Mucosa of descending colon (tissue), 3 donors: ENCODE measurements around the gene AKAP13. TPM values are rescaled to one million over a fixed set of nuclear protein-coding genes. Genes with fewer than 3 reads are reported as not detected.
A peak's percentile ranks its signal among the peaks of the same experiment; 100 is the strongest.

Experiments
- ATAC-seq: fragments of 200-7000 bp; cut with Tn5 transposase; one replicate; pipeline ENCODE4 v1.9.1; 2020; ENCODE audit warnings: mild to moderate bottlenecking, moderate library complexity
- DNase-seq, 3 donors: peaks; one replicate each; pipeline ENCODE4 v3.0.0-alpha.2; 2020
- H3K36me3 ChIP-seq: fragments of 200-600 bp; one replicate; pipeline ENCODE4 v1.8.0; 2021; ENCODE audit warnings: low read depth, mild to moderate bottlenecking
- H3K4me1 ChIP-seq: fragments of 200-600 bp; one replicate; pipeline ENCODE4 v1.8.0; 2021; ENCODE audit warnings: low read depth, mild to moderate bottlenecking
- H3K4me3 ChIP-seq: fragments of 200-600 bp; one replicate; pipeline ENCODE4 v1.8.0; 2021; ENCODE audit warnings: mild to moderate bottlenecking
- H3K9me3 ChIP-seq: fragments of 200-600 bp; one replicate; pipeline ENCODE4 v1.8.0; 2021; ENCODE audit warnings: mild to moderate bottlenecking
- CTCF ChIP-seq: fragments of 200-600 bp; IDR thresholded peaks from one replicate; pipeline ENCODE4 v1.8.0; 2022; ENCODE audit warnings: antibody characterized with exemption, mild to moderate bottlenecking
- intact Hi-C, 2 donors: fragments of 100-400 bp; cut with DNase I in 1 of 2; cut with micrococcal nuclease in 1 of 2; formaldehyde crosslinking; loops; one replicate each; pipeline versions ENCODE4 v1.11.0 to v1.11.1; 2022; cut with DNase I, micrococcal nuclease
- total RNA-seq, 3 donors: library from RNA; stranded (reverse); fragmentation: NEBNext Ultra II Directional in 2 of 3; extraction: Animal tissue kit (Norgen Biotek cat#: 25700) in 2 of 3; gene quantifications; one replicate each; pipeline versions ENCODE4 v1.2.1 to v1.2.4, GENCODE V29; 2021 to 2023
- donor health status: DM: no; HTN: no; CAD: no; lungs with moderate emphysema.
- donor health status: DM: no; HTN: no; CAD: no.
- donor health status: DM: no; HTN: yes; CAD: no.

The AKAP13 gene
- total RNA-seq, 3 donors from 2014 or later, result 141 to 173 (median 150) TPM

GRCh38 chr15:85454403-85454802, 74.0 kb downstream of the AKAP13 start:
- ATAC-seq, result peak; percentile 84
- Histone ChIP-seq H3K9me3 (peaks cover 12% of the 10 kb centered on the region), H3K4me1 (peaks cover 6% of the 10 kb centered on the region), H3K36me3 (no peaks in the 10 kb centered on the region), H3K4me3 (no peak overlapping the region)
- DNase-seq, result no peak
- intact Hi-C loops, result no loop called here
- TF ChIP-seq CTCF, result no peak

GRCh38 chr15:85455891-85456290, 75.5 kb downstream of the AKAP13 start:
- Histone ChIP-seq H3K4me3 (no peak overlapping the region), H3K4me1 (peaks cover 6% of the 10 kb centered on the region), H3K36me3 (no peaks in the 10 kb centered on the region), H3K9me3 (peaks cover 4% of the 10 kb centered on the region)
- DNase-seq (no peak), ATAC-seq (no peak)
- no peak for TF ChIP-seq CTCF
- intact Hi-C loops, result no loop called here

GRCh38 chr15:85456798-85457197, 76.4 kb downstream of the AKAP13 start:
- Histone ChIP-seq H3K4me1 (peaks cover 6% of the 10 kb centered on the region), H3K4me3 (no peak overlapping the region), H3K36me3 (no peaks in the 10 kb centered on the region), H3K9me3 (no peaks in the 10 kb centered on the region)
- no peak for TF ChIP-seq CTCF
- intact Hi-C loops, result no loop called here
- no peak for ATAC-seq
- DNase-seq, result no peak

- Histone ChIP-seq H3K4me3 (no peak overlapping the region), H3K9me3 (no peaks in the 10 kb centered on the region), H3K36me3 (no peaks in the 10 kb centered on the region), H3K4me1 (peaks cover 6% of the 10 kb centered on the region)
- intact Hi-C loops, result no loop called here
- ATAC-seq (peak; percentile 37), DNase-seq (no peak)
- no peak for TF ChIP-seq CTCF
Measured at GRCh38 chr15:85457392-85457968, 77.1 kb downstream of the AKAP13 start.

- peak; percentile 48 for ATAC-seq
- no peaks in the 10 kb centered on the region for H3K4me1 ChIP-seq
Measured at GRCh38 chr15:85458764-85459163, 78.4 kb downstream of the AKAP13 start.

More at GRCh38 chr15:85458764-85459163, 78.4 kb downstream of the AKAP13 start:
- TF ChIP-seq CTCF, result no peak
- DNase-seq, result no peak
- no peak overlapping the region for H3K4me3 ChIP-seq
- no peaks in the 10 kb centered on the region for H3K9me3 ChIP-seq
- intact Hi-C loops, result no loop called here
- H3K36me3 ChIP-seq, result no peaks in the 10 kb centered on the region
